Fibroblast of upper back skin (primary cell): Measurements from ENCODE around the gene COQ4.
"Not testable (repeated sequence)": the region's sequence is repeated elsewhere in the genome, so short reads cannot be mapped to it uniquely, and the experiment has no call there.

Experiments
- DNase-seq: peaks from one replicate; pipeline ENCODE4 v3.0.0-alpha.2; 2013

COQ4 gene

GRCh38 chr9:128322404-128323211, at the start of gene COQ4, which contains the start of gene TRUB2:
Gene COQ4, plus strand, starts transcription at chr9:128322839. Its CDS starts 20 bp downstream, at chr9:128322859.
Gene TRUB2, minus strand, starts transcription at chr9:128322447. Its CDS starts 39 bp downstream, at chr9:128322408.
- DNase-seq: peak; percentile 94

GRCh38 chr9:128274245-128274644, 48.4 kb upstream of the COQ4 start:
- DNase-seq: no peak

GRCh38 chr9:128275198-128276007, 47.2 kb upstream of the COQ4 start, which contains the start of gene GOLGA2:
Gene GOLGA2, minus strand, starts transcription at chr9:128276007. Its CDS starts 31 bp downstream, at chr9:128275976.
- peak; percentile 61 for DNase-seq

GRCh38 chr9:128276008-128276573, 46.5 kb upstream of the COQ4 start, which contains the start of gene SWI5:
Gene SWI5, plus strand, starts transcription at chr9:128276276.
- peak; percentile 99 for DNase-seq

- DNase-seq: peak; percentile 46
These were observed 45.9 kb upstream of the COQ4 start for GRCh38 chr9:128276574-128277270.

GRCh38 chr9:128279088-128280073, 43.3 kb upstream of the COQ4 start:
- DNase-seq: not testable (repeated sequence)

GRCh38 chr9:128280084-128280622, 42.5 kb upstream of the COQ4 start:
- no peak for DNase-seq

GRCh38 chr9:128282500-128282899, 40.1 kb upstream of the COQ4 start:
- DNase-seq: peak; percentile 72

- no peak for DNase-seq
These were observed 37.4 kb upstream of the COQ4 start for GRCh38 chr9:128285033-128285784.

- DNase-seq: peak; percentile 40
These were observed 36.2 kb upstream of the COQ4 start for GRCh38 chr9:128286440-128286839.

GRCh38 chr9:128288273-128289004, 34.2 kb upstream of the COQ4 start:
- DNase-seq: no peak

- no peak for DNase-seq
These were observed 30.6 kb upstream of the COQ4 start for GRCh38 chr9:128292009-128292408.

- DNase-seq: no peak
These were observed 29.5 kb upstream of the COQ4 start for GRCh38 chr9:128293091-128293490.

GRCh38 chr9:128294142-128294541, 28.5 kb upstream of the COQ4 start:
- DNase-seq: no peak

GRCh38 chr9:128296340-128297220, 26.1 kb upstream of the COQ4 start:
- no peak for DNase-seq

- DNase-seq: no peak
These were observed 25.3 kb upstream of the COQ4 start for GRCh38 chr9:128297221-128297773.

- no peak for DNase-seq
These were observed 23.8 kb upstream of the COQ4 start for GRCh38 chr9:128298535-128299482.
